ENCODE results near the gene APC2. TPM values are rescaled to one million over a fixed set of nuclear protein-coding genes. Genes with fewer than 3 reads are reported as not detected.
A peak's percentile ranks its signal among the peaks of the same experiment; 100 is the strongest.
"Not testable (repeated sequence)": the region's sequence is repeated elsewhere in the genome, so short reads cannot be mapped to it uniquely, and the experiment has no call there.

The APC2 gene
- total and polyA plus RNA-seq, 8 donors: 0.06 to 1.4 (median 0.68) TPM

DNA sequence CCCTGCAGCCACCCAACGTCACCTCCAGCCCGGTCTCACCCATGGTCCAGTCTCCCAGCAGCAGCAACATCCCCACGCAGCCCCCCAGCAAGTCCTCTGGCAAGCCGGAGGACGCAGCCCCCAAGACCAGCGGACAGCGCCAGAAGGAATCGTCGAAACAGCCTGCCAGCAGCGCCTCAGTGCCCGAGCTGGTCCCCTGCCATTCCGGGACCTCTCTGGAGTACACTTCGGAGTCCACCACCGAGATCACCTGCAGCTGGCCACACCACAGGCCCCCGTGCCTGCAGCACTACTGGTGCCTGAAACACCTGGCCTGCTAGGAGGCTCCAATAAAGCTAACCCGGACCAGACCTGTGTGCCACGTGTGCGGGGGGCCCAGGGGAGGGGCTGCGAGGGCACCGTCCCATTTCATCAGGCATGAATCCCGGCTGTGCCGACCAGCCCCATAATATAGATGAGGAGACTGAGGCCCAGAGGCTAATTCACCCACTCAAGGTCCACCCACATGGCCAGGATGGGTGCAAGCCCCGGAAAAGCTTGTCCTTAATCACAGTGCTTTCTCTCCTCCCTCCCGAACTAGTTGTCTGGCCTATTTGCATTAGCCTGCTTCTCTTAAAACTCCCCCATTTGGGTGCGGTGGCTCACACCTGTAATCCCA is 47.8 kb downstream of the APC2 start:
- ATAC-seq: no peak
- H3K27ac ChIP-seq: no peak overlapping the region

DNA sequence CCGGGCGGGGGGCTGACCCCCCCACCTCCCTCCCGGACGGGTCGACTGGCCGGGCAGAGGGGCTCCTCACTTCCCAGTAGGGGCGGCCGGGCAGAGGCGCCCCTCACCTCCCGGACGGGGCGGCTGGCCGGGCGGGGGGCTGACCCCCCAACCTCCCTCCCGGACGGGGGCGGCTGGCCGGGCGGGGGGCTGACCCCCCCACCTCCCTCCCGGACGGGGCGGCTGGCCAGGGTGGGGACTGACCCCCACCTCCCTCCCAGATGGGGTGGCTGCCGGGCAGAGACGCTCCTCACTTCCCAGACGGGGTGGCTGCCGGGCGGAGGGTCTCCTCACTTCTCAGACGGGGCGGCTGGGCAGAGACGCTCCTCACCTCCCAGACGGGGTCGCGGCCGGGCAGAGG is 49.3 kb downstream of the APC2 start:
- intact Hi-C loops (cut with DNase I); DNase-seq; H3K4me3 ChIP-seq; ATAC-seq; H3K27ac ChIP-seq; H3K36me3 ChIP-seq; H3K4me1 ChIP-seq; H3K9me3 ChIP-seq: not testable (repeated sequence)
- H3K27me3 ChIP-seq: peaks cover 18 to 72% of the 10 kb centered on the region in 2 donors

More for the DNA sequence above, 47.8 kb downstream of the APC2 start:
- H3K4me3 ChIP-seq: no peak overlapping the region
- H3K27me3 ChIP-seq: peaks cover 4 to 64% of the 10 kb centered on the region in 2 donors
- H3K4me1 ChIP-seq: no peaks in the 10 kb centered on the region
- DNase-seq: no peak
- TF ChIP-seq, protein P1, sequence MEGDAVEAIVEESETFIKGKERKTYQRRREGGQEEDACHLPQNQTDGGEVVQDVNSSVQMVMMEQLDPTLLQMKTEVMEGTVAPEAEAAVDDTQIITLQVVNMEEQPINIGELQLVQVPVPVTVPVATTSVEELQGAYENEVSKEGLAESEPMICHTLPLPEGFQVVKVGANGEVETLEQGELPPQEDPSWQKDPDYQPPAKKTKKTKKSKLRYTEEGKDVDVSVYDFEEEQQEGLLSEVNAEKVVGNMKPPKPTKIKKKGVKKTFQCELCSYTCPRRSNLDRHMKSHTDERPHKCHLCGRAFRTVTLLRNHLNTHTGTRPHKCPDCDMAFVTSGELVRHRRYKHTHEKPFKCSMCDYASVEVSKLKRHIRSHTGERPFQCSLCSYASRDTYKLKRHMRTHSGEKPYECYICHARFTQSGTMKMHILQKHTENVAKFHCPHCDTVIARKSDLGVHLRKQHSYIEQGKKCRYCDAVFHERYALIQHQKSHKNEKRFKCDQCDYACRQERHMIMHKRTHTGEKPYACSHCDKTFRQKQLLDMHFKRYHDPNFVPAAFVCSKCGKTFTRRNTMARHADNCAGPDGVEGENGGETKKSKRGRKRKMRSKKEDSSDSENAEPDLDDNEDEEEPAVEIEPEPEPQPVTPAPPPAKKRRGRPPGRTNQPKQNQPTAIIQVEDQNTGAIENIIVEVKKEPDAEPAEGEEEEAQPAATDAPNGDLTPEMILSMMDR (IDR thresholded peaks at IDR 0.05): no peak
- H3K9me3 ChIP-seq: no peaks in the 10 kb centered on the region
- H3K36me3 ChIP-seq: no peaks in the 10 kb centered on the region
- intact Hi-C loops (cut with DNase I): no loop called here

DNA sequence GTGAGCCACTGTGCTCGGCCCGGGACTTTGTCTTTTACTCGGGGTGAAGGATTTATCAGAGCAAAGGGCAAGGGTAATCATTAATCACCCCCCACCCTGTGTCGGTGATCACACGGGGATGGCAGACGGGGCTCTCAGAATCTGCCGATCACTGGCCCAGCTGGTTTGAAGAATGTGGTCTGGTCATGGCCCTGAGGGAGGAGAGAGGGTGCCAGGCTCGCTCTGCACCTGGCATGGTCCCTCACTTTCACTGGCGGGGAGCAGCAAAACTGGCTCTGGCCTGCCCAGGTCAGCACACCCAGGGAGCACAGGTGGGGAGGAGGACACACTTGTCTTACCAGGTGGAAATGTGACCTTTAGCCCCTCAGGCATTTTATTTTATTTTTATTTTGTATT is 51.3 kb downstream of the APC2 start:
- H3K9me3 ChIP-seq: no peaks in the 10 kb centered on the region
- TF ChIP-seq, protein P1 (IDR thresholded peaks at IDR 0.05): no peak
- peaks cover 0 to 3% of the 10 kb centered on the region in 2 donors for H3K4me1 ChIP-seq
- no peak for ATAC-seq
- no peak overlapping the region for H3K27ac ChIP-seq
- no peak overlapping the region for H3K4me3 ChIP-seq
- no peak for DNase-seq
- peaks cover 20 to 73% of the 10 kb centered on the region in 2 donors for H3K27me3 ChIP-seq
- H3K36me3 ChIP-seq: no peaks in the 10 kb centered on the region
- intact Hi-C loops (cut with DNase I): no loop called here

DNA sequence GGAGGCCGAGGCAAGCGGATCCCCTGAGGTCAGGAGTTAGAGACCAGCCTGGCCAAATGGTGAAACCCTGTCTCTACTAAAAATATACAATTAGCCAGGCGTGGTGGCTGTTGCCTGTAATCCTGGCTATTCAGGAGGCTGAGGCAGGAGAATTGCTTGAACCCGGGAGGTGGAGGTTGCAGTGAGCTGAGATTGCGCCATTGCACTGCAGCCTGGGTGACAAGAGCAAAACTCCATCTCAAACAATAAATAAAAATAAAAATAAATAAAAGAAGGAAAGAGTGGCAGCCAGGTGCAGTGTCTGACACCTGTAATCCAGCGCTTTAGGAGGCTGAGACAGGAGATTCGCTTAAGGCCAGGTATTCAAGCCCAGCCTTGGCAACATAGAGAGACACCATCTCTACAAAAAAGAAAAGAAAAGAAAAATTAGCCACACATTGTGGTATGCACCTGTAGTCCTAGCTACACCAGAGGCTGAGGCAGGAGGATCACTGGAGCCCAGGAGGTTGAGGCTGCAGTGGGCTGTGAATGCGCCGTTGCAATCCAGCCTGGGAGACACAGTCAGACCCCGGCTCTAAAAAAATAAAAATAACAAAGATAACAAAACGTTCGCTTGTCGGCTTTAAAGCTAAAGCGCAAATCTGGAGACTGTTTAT is 52.6 kb downstream of the APC2 start:
- Histone ChIP-seq H3K27me3 (peaks cover 20 to 61% of the 10 kb centered on the region in 2 donors), H3K4me1 (peaks cover 0 to 5% of the 10 kb centered on the region in 2 donors), H3K4me3 (no peak overlapping the region), H3K9me3 (no peaks in the 10 kb centered on the region), H3K27ac (no peak overlapping the region), H3K36me3 (no peaks in the 10 kb centered on the region)
- ATAC-seq: no peak
- intact Hi-C loops (cut with DNase I): no loop called here
- TF ChIP-seq, protein P1 (IDR thresholded peaks at IDR 0.05): no peak
- DNase-seq: no peak

DNA sequence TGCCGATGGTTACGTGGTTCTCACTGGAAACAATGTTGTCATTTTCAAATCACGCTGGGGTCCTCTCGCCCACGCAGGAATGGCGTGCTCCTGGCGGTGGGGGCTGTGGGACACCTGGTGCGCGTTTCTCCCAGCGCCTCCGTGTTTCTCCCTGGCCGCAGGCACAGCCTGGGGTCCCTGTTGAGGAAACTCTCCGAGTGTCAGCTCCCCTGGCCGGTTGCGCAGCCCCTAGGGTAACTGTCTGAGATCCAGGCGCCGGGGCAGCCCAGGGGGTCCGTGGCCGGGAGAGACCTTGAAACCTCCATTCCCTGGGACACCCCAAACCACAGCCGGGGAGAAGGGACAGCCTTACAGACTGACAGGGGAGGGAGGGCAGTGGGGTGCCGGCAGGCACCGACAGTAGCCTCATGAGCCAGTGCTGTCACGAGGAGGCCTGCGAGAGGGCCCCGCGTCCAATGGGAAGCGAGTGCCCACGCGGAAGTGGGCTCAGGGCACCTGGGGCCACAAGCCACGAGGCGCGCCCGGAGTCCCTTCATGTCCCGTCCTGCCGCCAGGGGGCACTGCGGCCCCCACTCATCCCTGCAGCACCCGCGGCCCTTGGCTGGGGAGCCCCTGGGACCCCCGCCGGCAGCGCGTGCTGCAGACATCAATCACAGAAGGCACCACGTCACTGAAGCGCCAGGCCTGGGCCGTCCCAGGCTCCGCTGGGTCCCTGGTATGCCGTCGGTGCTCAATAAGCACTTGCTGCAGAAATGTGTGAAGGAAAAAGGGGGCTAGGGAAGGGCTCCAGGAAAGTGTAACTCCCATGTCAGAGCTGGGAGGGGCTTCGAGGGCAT is 53.4 kb downstream of the APC2 start:
- no peak overlapping the region for H3K27ac ChIP-seq
- H3K9me3 ChIP-seq: no peaks in the 10 kb centered on the region
- intact Hi-C loops (cut with DNase I): no loop called here
- no peak overlapping the region for H3K4me3 ChIP-seq
- H3K27me3 ChIP-seq: peaks cover 20 to 55% of the 10 kb centered on the region in 2 donors
- no peaks in the 10 kb centered on the region for H3K36me3 ChIP-seq
- DNase-seq (peak in 2 of 4 donors; percentile 42 to 86), ATAC-seq (peak; percentile 5)
- peaks cover 0 to 10% of the 10 kb centered on the region in 2 donors for H3K4me1 ChIP-seq
- TF ChIP-seq, protein P1 (IDR thresholded peaks at IDR 0.05): peak; percentile 70 to 73
